ENCODE measurements around the gene OR52L1.

OR52L1 gene

DNA sequence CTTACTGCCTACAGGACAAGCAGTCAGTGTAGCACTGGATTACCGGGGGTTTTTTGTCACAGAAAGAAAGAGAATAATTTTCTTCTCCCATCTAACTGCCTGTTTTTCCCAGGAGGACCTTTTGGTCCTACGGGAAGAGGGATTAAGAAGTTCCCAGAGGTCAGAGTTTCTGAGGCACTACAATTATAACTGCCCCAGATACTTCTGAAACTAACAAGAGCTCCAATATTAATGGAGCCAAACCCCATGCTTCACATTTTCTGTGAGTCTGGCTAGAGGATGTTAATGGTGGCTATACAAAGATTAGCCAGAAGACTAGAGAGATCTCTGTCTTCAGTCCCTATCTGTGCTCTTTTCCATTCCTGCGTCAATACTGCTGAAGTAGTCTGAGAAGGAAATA, 44.8 kb downstream of the OR52L1 start, which contains the start of gene OR56A3:
OR56A3 (plus strand) TSS at position 301 of the 400 bp plus-strand sequence. CDS start 5,096 bp downstream, outside the sequence.
- no peak for DNase-seq (ENCODE audit: extremely low read depth in 1 of 2, low read depth in 1 of 2)

DNA sequence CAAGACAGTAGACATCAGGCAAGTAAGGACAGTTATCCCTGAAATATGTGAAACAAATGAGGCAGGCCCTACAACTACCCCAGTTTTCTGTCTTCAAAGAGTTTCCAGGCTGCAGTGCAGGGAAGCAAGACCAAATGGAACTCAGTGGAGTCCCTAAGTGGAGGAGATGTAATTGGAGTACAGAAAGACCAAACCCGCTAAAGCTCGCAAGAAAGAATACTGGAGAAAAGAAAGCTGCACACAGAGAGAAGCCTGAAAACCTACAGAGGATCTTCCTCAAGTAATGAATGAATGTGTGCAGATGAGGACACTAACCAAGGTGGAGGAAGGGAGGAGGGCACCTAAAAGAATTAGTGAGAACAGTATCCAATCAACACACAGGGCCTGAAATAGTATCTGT, 46.0 kb downstream of the OR52L1 start:
- DNase-seq (ENCODE audit: extremely low read depth in 1 of 2, low read depth in 1 of 2), result no peak

DNA sequence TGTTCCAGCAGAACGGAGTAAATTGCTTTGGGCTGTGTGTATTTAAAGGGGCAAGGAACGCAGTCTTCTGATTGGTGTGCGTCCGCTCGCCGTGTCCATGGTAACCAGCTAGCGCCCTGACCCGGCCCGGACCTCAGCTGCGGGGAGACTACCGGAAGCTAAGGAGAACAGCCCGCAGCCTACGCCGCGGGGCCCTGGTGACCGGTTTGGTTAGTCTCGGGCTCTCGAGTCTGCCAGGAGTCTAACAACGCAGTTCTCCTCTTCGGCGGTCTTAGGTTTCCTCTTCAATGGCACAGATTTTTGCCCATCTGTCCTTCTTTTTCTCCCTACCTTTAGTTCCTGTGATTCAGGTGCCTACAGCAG, 48.2 kb downstream of the OR52L1 start:
- no peak for DNase-seq (ENCODE audit: extremely low read depth in 1 of 2, low read depth in 1 of 2)

DNA sequence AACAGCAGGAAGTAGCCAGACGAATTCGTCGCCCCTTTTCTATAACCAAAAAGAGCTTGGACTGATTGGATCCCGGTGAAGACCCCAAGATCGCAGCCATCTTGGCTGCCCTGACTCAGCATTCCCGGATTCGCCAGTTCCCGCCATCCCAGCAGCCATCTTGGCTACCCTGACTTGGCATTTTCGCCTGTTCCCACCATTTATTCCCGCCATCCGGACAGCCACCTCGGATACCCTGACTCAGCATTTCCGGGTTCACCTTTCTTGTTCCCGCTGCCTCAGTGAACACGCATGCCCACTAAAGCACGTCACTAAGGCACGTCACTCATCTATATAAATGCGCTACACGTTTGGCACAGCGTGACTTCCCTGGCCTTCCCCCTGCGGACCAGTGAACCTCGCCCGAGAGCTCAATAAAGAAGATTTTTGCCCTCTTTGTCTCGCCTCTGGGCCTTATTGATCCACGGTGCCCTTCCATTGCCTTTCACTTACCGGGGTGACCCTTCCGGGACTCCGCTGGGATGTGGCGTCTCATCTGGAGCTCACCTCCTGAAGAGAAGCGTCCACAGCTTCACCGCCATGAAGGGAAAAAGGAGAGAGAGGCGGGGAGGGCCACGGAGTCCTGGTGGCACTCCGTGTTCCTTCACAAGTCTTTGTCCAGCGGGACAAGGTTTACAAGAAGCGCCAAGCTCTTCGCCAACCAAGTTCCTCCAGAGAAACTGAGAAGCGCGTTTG, 48.8 kb downstream of the OR52L1 start:
- no peak for DNase-seq (ENCODE audit: extremely low read depth in 1 of 2, low read depth in 1 of 2)

All from activated CD8-positive, alpha-beta memory T cell treated with anti-CD3 and anti-CD28 coated beads for 1 hour (primary cell).